Activated CD8-positive, alpha-beta memory T cell treated with anti-CD3 and anti-CD28 coated beads, Interleukin-2, amount 50 U/mL, for 1 hour (primary cell): ENCODE measurements around the gene CPA1.

Experiments
- DNase-seq: peaks from one replicate; pipeline ENCODE4 v3.0.0-alpha.2; 2020; ENCODE audit errors: extremely low read depth

The CPA1 gene

GRCh38 chr7:130356121-130356875, 24.0 kb upstream of the CPA1 start:
- DNase-seq, result no peak

- no peak for DNase-seq
Observed at GRCh38 chr7:130356876-130357611, 23.2 kb upstream of the CPA1 start.

DNA sequence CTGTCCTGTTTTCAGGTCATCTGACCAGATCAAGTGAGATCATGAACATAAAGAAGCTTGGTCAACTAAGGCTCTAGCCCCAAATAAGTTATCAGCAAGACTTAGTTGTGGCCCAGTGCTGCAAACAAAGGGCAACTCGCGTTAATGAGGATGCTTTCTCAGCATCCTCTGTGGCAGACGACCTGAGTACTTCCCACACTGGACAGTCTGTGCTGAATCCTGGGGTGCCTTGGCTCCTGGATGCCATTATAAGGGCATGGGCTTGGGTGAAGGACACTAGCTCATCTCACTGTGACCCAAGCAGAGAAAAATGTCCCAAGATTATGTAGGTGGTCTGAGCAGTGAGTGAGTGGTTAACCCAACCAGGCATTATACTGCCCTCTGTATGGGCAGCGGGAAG, 21.8 kb upstream of the CPA1 start:
- DNase-seq, result no peak

DNA sequence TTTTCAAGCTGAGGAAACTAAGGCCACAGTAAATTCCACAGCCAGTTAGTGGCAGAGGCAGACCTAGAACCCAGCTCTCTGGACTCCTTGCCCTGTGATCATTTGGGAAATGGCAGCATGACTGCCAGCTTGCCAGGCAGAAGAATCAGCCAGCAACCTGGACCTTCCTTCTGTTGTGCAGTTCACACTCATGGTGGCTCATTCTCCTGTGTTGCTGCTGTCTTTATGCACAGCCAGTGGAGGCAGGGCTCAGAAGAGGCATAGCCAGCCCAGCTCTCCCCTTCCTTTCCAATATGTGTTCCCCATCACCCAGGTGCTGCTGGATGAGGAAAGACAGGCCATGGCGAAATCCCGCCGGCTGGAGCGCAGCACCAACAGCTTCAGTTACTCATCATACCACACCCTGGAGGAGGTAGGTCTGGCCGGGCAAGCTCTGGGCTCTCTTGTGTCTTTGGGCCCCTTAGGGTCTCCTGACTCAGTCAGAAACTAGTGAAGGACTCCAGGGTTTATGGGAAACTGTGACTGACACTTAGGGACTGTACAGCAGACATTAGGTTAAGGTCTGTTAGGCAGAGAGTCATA, 20.9 kb upstream of the CPA1 start:
- DNase-seq, result no peak

GRCh38 chr7:130360518-130360917, 19.8 kb upstream of the CPA1 start:
- DNase-seq, result no peak

DNA sequence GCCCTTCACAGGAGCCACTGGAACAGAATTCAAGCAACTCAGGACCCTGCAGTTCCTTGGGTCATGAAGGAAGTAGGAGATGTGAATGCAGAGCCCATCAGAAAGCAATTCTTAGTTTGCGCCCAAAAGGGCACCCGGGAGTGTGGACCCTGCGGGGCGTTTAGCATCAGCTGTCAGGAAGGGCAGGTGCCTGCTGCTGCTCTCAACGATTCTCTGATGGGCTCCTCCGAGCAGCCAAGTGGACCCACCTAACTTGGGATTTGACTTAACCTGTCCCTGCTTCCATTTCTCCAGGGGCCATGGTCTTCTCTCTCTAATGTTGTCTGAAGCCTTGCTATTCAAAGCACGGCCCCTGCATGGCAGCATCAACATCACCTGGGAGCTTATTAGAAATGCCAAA, 18.6 kb upstream of the CPA1 start:
- no peak for DNase-seq

GRCh38 chr7:130362251-130362816, 18.0 kb upstream of the CPA1 start:
- DNase-seq, result no peak

DNA sequence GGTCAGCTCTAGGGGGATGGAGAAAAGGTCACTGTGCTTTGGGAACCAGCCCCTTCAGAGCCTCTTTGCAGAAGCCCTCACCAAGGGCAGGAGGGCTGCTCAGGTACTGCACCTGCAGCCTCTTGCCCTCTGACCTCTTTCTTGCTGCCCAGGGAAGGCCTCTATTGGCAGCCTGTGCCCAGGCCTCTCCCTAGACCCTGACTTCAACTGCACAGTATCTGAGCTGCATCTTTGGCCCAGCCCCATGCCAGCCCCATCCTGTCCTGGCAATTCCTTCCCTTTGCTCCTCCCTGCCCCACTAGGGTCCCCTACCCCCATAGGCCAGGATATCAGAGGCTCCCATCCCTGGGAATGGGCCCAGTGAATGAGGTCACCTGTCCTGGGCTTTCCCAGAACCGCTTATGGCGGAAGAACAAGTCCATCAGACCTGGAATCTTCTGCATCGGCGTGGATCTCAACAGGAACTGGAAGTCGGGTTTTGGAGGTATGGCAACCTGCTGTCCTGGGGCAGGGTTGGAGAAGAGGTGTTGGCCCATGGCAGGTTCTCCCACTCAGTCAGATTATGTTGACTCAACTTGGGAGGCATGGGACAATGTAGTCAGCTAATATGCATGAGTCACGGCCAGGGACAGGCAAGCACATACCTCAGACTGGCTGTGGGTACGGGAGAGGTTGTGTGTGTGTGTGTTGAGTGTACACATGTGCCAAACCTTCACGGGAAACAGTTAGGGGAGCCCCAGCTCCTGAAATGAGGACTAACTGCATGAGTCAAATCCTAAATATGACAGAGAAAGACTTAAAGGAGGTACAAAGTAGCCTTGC, 17.1 kb upstream of the CPA1 start:
- DNase-seq, result no peak

- no peak for DNase-seq
Observed at GRCh38 chr7:130364451-130364850, 15.8 kb upstream of the CPA1 start.

DNA sequence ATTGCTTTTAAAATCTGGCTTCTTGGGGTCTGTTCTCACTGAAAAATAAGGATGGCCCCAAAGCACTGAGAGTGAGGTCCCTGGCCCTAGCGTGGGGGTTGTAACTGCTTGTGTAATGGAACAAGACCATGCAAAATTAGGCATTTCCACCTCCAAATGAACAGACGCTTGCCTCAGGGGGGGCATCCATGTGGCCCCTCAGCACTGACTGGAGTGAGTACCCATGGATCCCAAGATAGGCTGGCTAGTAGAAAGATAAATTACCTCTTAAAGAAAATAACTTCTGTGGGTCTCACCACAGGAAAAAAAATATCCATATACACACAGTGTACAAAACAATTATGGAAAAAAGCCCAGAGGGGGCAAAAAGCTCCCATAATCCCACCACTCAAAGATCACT, 15.2 kb upstream of the CPA1 start:
- no peak for DNase-seq

GRCh38 chr7:130365511-130366441, 14.5 kb upstream of the CPA1 start:
- no peak for DNase-seq

DNA sequence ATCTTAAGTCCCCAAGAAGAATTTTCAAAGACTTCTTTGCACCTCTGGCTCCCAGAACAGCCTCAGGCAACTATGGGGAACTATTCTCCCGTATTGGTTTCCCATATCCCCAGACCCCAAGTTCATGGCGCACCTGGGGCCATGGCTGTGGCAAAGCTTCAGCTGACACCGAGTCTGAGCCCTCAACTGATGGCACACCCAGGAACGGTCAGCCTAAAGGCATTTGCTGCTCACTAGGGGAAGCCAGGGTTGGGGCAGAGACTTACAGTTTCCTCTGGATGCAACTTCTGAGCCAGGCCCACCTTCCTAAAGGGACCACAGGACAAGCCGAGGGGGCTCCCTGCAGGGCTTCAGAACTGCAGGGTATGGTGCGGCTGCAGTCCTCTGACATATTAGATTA, 13.7 kb upstream of the CPA1 start:
- no peak for DNase-seq

DNA sequence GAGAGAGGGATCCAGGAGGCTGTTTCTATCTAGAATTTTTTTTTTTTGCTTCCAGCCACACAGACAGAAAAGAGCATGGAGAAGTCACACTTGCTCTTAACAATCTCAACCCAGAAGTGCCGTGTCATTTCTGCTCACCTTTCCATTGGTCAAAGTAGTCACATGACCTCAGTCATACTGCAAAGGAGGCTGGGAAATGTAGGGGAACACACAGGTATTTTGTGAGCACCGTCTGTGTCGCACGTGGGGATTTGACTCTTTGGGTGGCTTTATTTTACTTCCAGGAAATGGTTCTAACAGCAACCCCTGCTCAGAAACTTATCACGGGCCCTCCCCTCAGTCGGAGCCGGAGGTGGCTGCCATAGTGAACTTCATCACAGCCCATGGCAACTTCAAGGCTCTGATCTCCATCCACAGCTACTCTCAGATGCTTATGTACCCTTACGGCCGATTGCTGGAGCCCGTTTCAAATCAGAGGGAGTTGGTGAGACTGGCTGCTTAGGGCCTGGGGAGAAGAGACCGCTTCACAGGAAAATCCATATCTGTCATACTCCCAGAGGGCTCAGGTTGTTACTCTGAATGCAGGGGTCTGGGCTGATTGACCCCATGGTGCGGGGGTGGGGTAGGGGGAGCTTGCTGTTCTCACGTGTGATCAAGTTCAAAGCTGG, 13.1 kb upstream of the CPA1 start:
- DNase-seq, result no peak

GRCh38 chr7:130367836-130368746, 12.2 kb upstream of the CPA1 start:
- DNase-seq, result no peak

- no peak for DNase-seq
Observed at GRCh38 chr7:130369110-130369711, 11.1 kb upstream of the CPA1 start.

DNA sequence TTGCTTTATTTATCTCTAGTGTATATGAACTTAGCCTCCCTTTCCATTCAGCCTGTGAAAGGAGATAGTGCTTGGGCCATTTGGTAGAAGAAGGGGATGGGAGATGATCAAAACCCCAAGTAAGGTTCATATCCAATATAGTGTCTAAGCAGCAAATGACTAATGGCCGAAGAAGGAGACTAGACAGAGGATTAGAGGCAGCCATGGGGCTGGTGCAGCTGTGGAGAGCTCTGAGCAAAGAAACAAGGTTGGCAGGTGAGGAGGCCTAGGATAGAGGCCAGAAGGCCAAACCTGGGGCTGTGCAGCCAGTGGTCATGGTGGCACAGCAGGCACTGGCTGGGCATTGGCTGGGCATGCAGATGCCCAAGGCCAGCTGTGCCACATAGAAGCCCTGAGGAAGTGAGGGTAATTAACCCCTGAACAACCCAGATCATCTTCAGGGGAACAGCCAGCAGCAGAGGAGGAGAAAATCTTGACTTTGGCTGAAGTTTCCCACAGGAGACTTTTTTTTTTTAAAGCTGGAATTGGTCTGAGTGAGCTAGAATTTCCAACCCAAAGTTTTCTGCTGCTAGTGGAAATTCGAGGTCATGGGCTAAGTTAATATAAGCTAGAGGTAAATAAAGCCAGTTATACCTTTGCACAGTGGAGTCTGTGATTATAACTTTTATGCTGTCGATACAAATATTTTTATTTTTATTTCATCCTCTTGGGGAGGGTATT, 10.3 kb upstream of the CPA1 start:
- no peak for DNase-seq

- no peak for DNase-seq
Observed at GRCh38 chr7:130371046-130371445, 9.2 kb upstream of the CPA1 start.
